Measurements from ENCODE around the gene ITPR2. TPM values are rescaled to one million over a fixed set of nuclear protein-coding genes. Genes with fewer than 3 reads are reported as not detected.

The ITPR2 gene
- total and polyA plus RNA-seq, 4 donors, result 11.7 to 93.3 (median 35.4) TPM

DNA sequence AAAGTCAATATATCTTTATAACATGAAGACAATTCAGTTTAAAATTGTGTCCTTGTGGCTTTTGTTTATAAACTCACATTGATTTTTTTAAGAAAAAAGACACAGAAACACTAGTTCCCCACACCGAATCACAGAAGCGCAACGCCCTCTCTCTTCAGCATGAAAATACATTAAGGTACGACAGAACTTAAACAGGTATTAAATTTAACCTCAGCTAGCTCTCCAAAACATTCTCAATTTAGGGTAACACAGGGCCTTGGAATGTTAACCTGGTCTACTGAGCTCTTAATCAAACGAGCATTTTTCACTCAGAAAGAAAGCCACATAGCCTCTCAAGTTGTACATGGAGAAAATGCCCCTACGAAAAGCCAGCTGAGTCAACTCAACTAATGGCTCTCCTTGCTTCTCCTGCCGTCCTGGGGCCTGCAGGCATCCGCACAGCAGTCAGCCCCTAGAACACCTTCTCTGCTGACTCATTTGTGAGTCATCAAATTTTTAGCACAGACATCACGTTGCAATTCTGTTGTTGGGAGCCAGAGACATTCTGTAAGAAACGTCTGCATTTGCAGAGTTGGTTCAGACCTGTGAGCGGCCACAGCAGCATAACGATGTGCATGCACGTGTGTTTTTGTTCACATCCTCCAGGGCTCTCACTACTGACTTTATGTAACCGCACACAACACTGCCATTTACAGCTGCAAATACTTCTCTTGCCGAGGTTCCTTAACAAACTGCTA is 141.6 kb downstream of the ITPR2 start (continued):
- TF ChIP-seq, protein P1, sequence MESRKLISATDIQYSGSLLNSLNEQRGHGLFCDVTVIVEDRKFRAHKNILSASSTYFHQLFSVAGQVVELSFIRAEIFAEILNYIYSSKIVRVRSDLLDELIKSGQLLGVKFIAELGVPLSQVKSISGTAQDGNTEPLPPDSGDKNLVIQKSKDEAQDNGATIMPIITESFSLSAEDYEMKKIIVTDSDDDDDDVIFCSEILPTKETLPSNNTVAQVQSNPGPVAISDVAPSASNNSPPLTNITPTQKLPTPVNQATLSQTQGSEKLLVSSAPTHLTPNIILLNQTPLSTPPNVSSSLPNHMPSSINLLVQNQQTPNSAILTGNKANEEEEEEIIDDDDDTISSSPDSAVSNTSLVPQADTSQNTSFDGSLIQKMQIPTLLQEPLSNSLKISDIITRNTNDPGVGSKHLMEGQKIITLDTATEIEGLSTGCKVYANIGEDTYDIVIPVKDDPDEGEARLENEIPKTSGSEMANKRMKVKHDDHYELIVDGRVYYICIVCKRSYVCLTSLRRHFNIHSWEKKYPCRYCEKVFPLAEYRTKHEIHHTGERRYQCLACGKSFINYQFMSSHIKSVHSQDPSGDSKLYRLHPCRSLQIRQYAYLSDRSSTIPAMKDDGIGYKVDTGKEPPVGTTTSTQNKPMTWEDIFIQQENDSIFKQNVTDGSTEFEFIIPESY (IDR thresholded peaks at IDR 0.05), result no peak
- TF ChIP-seq EGR1 (IDR thresholded peaks at IDR 0.05; ENCODE audit: low read depth in 2 of 2) (no peak), TAF1 (conservative IDR thresholded peaks at IDR 0.05) (no peak)

DNA sequence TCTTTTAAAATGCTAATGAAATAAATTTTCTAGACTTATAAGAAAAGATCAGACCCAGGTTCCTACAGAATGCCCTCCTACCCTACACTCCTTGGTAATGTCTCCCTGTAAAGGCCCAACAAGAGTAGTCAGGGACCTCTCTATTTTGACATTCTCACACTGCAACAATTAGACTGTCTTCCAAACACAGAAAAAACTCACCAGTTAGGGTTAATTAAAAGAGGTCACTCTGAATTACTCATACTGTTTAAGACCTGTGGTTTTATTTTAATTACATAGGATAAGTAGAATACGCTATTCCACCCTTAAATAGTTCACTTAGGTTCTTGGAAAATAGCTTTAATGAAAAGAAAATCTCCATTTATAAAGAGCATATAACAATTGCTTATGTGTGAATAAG is 142.4 kb downstream of the ITPR2 start:
- Histone ChIP-seq H3K9ac (ENCODE audit: low read depth in 1 of 2, low read length in 2 of 2) (no peak overlapping the region), H3K4me3 (ENCODE audit: low read depth in 1 of 3, low read length in 3 of 3) (no peak overlapping the region), H3K36me3 (ENCODE audit: control insufficient read depth in 4 of 4, insufficient read depth in 3 of 4, low read depth in 1 of 4, low read length in 3 of 4) (peaks cover 1 to 39% (median 22%) of the 10 kb centered on the region in 4 donors), H3K4me1 (ENCODE audit: control insufficient read depth in 4 of 4, insufficient read depth in 4 of 4, low read length in 3 of 4) (no peaks in the 10 kb centered on the region), H3K27ac (ENCODE audit: low read depth in 1 of 2, low read length in 2 of 2) (no peak overlapping the region), H3K9me3 (ENCODE audit: control insufficient read depth in 4 of 4, low read length in 3 of 4) (no peaks in the 10 kb centered on the region), H3K27me3 (ENCODE audit: control insufficient read depth in 4 of 4, insufficient read depth in 4 of 4, low read length in 3 of 4) (no peaks in the 10 kb centered on the region)
- TF ChIP-seq EGR1 (IDR thresholded peaks at IDR 0.05; ENCODE audit: low read depth in 2 of 2) (no peak), HNF4A (conservative IDR thresholded peaks at IDR 0.05) (no peak), FOXA1 (IDR thresholded peaks at IDR 0.05) (no peak), SP1 (IDR thresholded peaks at IDR 0.05) (no peak), NR2F2 (IDR thresholded peaks at IDR 0.05) (no peak), TAF1 (conservative IDR thresholded peaks at IDR 0.05) (no peak), RXRA (IDR thresholded peaks at IDR 0.05) (no peak), YY1 (IDR thresholded peaks at IDR 0.05) (no peak), JUND (IDR thresholded peaks at IDR 0.05) (no peak), FOXA2 (IDR thresholded peaks at IDR 0.05) (no peak), RAD21 (IDR thresholded peaks at IDR 0.05) (no peak), GABPA (IDR thresholded peaks at IDR 0.05 in 1 of 2, conservative IDR thresholded peaks at IDR 0.05 in 1 of 2) (no peak)
- TF ChIP-seq, protein P1 (IDR thresholded peaks at IDR 0.05), result no peak
- TF ChIP-seq, protein P2, sequence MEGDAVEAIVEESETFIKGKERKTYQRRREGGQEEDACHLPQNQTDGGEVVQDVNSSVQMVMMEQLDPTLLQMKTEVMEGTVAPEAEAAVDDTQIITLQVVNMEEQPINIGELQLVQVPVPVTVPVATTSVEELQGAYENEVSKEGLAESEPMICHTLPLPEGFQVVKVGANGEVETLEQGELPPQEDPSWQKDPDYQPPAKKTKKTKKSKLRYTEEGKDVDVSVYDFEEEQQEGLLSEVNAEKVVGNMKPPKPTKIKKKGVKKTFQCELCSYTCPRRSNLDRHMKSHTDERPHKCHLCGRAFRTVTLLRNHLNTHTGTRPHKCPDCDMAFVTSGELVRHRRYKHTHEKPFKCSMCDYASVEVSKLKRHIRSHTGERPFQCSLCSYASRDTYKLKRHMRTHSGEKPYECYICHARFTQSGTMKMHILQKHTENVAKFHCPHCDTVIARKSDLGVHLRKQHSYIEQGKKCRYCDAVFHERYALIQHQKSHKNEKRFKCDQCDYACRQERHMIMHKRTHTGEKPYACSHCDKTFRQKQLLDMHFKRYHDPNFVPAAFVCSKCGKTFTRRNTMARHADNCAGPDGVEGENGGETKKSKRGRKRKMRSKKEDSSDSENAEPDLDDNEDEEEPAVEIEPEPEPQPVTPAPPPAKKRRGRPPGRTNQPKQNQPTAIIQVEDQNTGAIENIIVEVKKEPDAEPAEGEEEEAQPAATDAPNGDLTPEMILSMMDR (IDR thresholded peaks at IDR 0.05; ENCODE audit: low read depth, low read length, missing input control), result no peak
- TF ChIP-seq, protein P3, sequence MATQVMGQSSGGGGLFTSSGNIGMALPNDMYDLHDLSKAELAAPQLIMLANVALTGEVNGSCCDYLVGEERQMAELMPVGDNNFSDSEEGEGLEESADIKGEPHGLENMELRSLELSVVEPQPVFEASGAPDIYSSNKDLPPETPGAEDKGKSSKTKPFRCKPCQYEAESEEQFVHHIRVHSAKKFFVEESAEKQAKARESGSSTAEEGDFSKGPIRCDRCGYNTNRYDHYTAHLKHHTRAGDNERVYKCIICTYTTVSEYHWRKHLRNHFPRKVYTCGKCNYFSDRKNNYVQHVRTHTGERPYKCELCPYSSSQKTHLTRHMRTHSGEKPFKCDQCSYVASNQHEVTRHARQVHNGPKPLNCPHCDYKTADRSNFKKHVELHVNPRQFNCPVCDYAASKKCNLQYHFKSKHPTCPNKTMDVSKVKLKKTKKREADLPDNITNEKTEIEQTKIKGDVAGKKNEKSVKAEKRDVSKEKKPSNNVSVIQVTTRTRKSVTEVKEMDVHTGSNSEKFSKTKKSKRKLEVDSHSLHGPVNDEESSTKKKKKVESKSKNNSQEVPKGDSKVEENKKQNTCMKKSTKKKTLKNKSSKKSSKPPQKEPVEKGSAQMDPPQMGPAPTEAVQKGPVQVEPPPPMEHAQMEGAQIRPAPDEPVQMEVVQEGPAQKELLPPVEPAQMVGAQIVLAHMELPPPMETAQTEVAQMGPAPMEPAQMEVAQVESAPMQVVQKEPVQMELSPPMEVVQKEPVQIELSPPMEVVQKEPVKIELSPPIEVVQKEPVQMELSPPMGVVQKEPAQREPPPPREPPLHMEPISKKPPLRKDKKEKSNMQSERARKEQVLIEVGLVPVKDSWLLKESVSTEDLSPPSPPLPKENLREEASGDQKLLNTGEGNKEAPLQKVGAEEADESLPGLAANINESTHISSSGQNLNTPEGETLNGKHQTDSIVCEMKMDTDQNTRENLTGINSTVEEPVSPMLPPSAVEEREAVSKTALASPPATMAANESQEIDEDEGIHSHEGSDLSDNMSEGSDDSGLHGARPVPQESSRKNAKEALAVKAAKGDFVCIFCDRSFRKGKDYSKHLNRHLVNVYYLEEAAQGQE (IDR thresholded peaks at IDR 0.05), result no peak
- TF ChIP-seq, protein P4, sequence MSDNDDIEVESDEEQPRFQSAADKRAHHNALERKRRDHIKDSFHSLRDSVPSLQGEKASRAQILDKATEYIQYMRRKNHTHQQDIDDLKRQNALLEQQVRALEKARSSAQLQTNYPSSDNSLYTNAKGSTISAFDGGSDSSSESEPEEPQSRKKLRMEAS (IDR thresholded peaks at IDR 0.05), result no peak
- TF ChIP-seq, protein P5, sequence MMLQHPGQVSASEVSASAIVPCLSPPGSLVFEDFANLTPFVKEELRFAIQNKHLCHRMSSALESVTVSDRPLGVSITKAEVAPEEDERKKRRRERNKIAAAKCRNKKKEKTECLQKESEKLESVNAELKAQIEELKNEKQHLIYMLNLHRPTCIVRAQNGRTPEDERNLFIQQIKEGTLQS (IDR thresholded peaks at IDR 0.05), result no peak
- DNase-seq (ENCODE audit: low spot score), result no peak
- WGBS, result 96% methylated on average over 1 of the region's 1 CpG
